ENCODE data around the gene DYNC1H1. TPM values are rescaled to one million over a fixed set of nuclear protein-coding genes. Genes with fewer than 3 reads are reported as not detected.
A peak's percentile ranks its signal among the peaks of the same experiment; 100 is the strongest.

Gene DYNC1H1
- total and polyA plus RNA-seq, 2 experiments from 2014 or later = 179 to 635 TPM

DNA sequence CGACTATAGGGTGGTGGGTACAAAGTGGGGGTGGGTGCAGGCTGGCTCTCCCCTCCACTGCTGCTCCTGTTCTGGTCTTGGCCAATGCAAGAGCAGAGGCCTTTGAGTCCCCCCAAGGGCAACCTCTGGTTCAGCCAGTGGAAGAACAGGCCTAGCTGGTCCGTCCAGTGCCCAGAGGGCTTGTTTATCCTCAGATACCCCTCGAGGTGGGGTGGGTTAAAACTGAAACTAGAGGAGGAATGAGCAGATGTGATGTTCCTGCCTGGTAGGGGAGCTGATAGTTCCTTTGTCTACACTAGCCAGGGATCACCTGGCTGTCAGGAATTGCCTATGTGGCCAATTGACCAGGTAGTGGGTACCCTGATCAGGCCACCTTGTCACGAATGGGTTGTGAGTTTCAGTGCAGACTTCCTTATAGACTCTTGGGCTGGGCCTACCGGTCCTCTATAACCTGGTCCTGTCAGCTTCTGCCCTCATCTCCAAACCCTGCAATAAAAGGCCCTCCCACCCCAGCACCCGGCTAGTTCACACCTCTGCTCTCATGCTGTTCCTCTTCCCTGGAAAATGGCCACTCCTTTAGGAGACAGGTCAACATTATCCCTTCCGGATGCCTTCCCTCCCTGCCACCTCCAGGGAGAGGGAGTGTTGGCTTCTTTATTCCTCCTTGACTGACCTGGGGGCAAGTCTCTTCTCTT is 133.2 kb downstream of the DYNC1H1 start:
- H3K27me3 Mint-ChIP-seq (ENCODE audit: insufficient read depth, low read depth, poor library complexity) = peaks cover 17% of the 10 kb centered on the region
- peaks cover 9% of the 10 kb centered on the region for H3K4me1 ChIP-seq (ENCODE audit: insufficient read depth)
- H3K4me3 Mint-ChIP-seq = no peak overlapping the region
- no peaks in the 10 kb centered on the region for H3K9me2 ChIP-seq (ENCODE audit: insufficient read depth)
- H3K27ac ChIP-seq (ENCODE audit: low read depth) = no peak overlapping the region
- H3K4me1 Mint-ChIP-seq = peaks cover 27% of the 10 kb centered on the region
- no peak for TF ChIP-seq NANOG (IDR thresholded peaks at IDR 0.05; ENCODE audit: borderline replicate concordance)
- TF ChIP-seq, protein P1, sequence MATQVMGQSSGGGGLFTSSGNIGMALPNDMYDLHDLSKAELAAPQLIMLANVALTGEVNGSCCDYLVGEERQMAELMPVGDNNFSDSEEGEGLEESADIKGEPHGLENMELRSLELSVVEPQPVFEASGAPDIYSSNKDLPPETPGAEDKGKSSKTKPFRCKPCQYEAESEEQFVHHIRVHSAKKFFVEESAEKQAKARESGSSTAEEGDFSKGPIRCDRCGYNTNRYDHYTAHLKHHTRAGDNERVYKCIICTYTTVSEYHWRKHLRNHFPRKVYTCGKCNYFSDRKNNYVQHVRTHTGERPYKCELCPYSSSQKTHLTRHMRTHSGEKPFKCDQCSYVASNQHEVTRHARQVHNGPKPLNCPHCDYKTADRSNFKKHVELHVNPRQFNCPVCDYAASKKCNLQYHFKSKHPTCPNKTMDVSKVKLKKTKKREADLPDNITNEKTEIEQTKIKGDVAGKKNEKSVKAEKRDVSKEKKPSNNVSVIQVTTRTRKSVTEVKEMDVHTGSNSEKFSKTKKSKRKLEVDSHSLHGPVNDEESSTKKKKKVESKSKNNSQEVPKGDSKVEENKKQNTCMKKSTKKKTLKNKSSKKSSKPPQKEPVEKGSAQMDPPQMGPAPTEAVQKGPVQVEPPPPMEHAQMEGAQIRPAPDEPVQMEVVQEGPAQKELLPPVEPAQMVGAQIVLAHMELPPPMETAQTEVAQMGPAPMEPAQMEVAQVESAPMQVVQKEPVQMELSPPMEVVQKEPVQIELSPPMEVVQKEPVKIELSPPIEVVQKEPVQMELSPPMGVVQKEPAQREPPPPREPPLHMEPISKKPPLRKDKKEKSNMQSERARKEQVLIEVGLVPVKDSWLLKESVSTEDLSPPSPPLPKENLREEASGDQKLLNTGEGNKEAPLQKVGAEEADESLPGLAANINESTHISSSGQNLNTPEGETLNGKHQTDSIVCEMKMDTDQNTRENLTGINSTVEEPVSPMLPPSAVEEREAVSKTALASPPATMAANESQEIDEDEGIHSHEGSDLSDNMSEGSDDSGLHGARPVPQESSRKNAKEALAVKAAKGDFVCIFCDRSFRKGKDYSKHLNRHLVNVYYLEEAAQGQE (IDR thresholded peaks at IDR 0.05; ENCODE audit: unreplicated experiment) = no peak
- TF ChIP-seq EZH2phosphoT487 (IDR thresholded peaks at IDR 0.05; ENCODE audit: unreplicated experiment) = no peak
- TF ChIP-seq, protein P2, sequence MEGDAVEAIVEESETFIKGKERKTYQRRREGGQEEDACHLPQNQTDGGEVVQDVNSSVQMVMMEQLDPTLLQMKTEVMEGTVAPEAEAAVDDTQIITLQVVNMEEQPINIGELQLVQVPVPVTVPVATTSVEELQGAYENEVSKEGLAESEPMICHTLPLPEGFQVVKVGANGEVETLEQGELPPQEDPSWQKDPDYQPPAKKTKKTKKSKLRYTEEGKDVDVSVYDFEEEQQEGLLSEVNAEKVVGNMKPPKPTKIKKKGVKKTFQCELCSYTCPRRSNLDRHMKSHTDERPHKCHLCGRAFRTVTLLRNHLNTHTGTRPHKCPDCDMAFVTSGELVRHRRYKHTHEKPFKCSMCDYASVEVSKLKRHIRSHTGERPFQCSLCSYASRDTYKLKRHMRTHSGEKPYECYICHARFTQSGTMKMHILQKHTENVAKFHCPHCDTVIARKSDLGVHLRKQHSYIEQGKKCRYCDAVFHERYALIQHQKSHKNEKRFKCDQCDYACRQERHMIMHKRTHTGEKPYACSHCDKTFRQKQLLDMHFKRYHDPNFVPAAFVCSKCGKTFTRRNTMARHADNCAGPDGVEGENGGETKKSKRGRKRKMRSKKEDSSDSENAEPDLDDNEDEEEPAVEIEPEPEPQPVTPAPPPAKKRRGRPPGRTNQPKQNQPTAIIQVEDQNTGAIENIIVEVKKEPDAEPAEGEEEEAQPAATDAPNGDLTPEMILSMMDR (conservative IDR thresholded peaks at IDR 0.05; ENCODE audit: low read depth in 2 of 2) = no peak
- TF ChIP-seq STAT1 (IDR thresholded peaks at IDR 0.05; ENCODE audit: unreplicated experiment) = no peak
- TF ChIP-seq CREB1 (CRISPR knock-in tag; IDR thresholded peaks at IDR 0.05; ENCODE audit: low read depth) = no peak
- TF ChIP-seq, protein P3, sequence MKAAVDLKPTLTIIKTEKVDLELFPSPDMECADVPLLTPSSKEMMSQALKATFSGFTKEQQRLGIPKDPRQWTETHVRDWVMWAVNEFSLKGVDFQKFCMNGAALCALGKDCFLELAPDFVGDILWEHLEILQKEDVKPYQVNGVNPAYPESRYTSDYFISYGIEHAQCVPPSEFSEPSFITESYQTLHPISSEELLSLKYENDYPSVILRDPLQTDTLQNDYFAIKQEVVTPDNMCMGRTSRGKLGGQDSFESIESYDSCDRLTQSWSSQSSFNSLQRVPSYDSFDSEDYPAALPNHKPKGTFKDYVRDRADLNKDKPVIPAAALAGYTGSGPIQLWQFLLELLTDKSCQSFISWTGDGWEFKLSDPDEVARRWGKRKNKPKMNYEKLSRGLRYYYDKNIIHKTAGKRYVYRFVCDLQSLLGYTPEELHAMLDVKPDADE (IDR thresholded peaks at IDR 0.05) = no peak
- TF ChIP-seq JUNB (IDR thresholded peaks at IDR 0.05; ENCODE audit: unreplicated experiment) = no peak
- TF ChIP-seq ZNF331 (CRISPR knock-in tag; IDR thresholded peaks at IDR 0.05; ENCODE audit: low read depth) = no peak
- TF ChIP-seq, protein P4, sequence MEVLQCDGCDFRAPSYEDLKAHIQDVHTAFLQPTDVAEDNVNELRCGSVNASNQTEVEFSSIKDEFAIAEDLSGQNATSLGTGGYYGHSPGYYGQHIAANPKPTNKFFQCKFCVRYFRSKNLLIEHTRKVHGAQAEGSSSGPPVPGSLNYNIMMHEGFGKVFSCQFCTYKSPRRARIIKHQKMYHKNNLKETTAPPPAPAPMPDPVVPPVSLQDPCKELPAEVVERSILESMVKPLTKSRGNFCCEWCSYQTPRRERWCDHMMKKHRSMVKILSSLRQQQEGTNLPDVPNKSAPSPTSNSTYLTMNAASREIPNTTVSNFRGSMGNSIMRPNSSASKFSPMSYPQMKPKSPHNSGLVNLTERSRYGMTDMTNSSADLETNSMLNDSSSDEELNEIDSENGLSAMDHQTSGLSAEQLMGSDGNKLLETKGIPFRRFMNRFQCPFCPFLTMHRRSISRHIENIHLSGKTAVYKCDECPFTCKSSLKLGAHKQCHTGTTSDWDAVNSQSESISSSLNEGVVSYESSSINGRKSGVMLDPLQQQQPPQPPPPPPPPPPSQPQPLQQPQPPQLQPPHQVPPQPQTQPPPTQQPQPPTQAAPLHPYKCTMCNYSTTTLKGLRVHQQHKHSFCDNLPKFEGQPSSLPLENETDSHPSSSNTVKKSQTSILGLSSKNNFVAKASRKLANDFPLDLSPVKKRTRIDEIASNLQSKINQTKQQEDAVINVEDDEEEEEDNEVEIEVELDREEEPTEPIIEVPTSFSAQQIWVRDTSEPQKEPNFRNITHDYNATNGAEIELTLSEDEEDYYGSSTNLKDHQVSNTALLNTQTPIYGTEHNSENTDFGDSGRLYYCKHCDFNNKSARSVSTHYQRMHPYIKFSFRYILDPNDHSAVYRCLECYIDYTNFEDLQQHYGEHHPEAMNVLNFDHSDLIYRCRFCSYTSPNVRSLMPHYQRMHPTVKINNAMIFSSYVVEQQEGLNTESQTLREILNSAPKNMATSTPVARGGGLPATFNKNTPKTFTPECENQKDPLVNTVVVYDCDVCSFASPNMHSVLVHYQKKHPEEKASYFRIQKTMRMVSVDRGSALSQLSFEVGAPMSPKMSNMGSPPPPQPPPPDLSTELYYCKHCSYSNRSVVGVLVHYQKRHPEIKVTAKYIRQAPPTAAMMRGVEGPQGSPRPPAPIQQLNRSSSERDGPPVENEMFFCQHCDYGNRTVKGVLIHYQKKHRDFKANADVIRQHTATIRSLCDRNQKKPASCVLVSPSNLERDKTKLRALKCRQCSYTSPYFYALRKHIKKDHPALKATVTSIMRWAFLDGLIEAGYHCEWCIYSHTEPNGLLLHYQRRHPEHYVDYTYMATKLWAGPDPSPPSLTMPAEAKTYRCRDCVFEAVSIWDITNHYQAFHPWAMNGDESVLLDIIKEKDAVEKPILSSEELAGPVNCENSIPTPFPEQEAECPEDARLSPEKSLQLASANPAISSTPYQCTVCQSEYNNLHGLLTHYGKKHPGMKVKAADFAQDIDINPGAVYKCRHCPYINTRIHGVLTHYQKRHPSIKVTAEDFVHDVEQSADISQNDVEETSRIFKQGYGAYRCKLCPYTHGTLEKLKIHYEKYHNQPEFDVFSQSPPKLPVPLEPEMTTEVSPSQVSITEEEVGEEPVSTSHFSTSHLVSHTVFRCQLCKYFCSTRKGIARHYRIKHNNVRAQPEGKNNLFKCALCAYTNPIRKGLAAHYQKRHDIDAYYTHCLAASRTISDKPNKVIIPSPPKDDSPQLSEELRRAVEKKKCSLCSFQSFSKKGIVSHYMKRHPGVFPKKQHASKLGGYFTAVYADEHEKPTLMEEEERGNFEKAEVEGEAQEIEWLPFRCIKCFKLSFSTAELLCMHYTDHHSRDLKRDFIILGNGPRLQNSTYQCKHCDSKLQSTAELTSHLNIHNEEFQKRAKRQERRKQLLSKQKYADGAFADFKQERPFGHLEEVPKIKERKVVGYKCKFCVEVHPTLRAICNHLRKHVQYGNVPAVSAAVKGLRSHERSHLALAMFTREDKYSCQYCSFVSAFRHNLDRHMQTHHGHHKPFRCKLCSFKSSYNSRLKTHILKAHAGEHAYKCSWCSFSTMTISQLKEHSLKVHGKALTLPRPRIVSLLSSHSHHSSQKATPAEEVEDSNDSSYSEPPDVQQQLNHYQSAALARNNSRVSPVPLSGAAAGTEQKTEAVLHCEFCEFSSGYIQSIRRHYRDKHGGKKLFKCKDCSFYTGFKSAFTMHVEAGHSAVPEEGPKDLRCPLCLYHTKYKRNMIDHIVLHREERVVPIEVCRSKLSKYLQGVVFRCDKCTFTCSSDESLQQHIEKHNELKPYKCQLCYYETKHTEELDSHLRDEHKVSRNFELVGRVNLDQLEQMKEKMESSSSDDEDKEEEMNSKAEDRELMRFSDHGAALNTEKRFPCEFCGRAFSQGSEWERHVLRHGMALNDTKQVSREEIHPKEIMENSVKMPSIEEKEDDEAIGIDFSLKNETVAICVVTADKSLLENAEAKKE (CRISPR knock-in tag; IDR thresholded peaks at IDR 0.05) = no peak
- TF ChIP-seq POLR2AphosphoS5 (IDR thresholded peaks at IDR 0.05; ENCODE audit: low read depth) = no peak
- no peak for TF ChIP-seq ZNF114 (CRISPR knock-in tag; IDR thresholded peaks at IDR 0.05)
- TF ChIP-seq EZH2 (IDR thresholded peaks at IDR 0.05; ENCODE audit: low read depth, unreplicated experiment) = no peak
- DNase-seq (ENCODE audit: low spot score) (peak; percentile 43), ATAC-seq (peak; percentile 45)
- peak overlapping the region; percentile 14; the same call in 1 of the 2 replicates for H2AFZ ChIP-seq
- no peaks in the 10 kb centered on the region for H3K79me2 ChIP-seq (replicated peaks; ENCODE audit: insufficient read depth)
- H3K36me3 ChIP-seq (ENCODE audit: insufficient read depth) = no peaks in the 10 kb centered on the region
- no peaks in the 10 kb centered on the region; the same call in 1 of the 2 replicates for H3F3A ChIP-seq (replicated peaks; ENCODE audit: low read depth)
- H4K20me1 ChIP-seq (replicated peaks; ENCODE audit: insufficient read depth) = no peaks in the 10 kb centered on the region
- H3K27me3 ChIP-seq (ENCODE audit: insufficient read depth) = no peaks in the 10 kb centered on the region
- no peak overlapping the region for H3K4me3 ChIP-seq
- no peaks in the 10 kb centered on the region for H3K36me3 Mint-ChIP-seq (ENCODE audit: low read depth)
- H3K4me2 ChIP-seq = no peak overlapping the region
- H3K27ac Mint-ChIP-seq = no peak overlapping the region
- H3K9me3 Mint-ChIP-seq = no peaks in the 10 kb centered on the region
